Muscle of leg (tissue), 11 donors: ENCODE measurements around the gene ATP13A3. TPM values are rescaled to one million over a fixed set of nuclear protein-coding genes. Genes with fewer than 3 reads are reported as not detected.
"Not testable (repeated sequence)": the region's sequence is repeated elsewhere in the genome, so short reads cannot be mapped to it uniquely, and the experiment has no call there.

Experiments
- DNase-seq: peaks from one replicate; pipeline ENCODE4 v3.0.0; 2013
- H3K27ac ChIP-seq: one replicate; pipeline ENCODE4 v1.5.1; 2013; ENCODE audit warnings: mild to moderate bottlenecking, low read length, control low read depth
- H3K27me3 ChIP-seq: one replicate; pipeline ENCODE4 v1.6.1; 2013; ENCODE audit warnings: low read length; ENCODE audit not compliant: control insufficient read depth, insufficient read depth
- H3K36me3 ChIP-seq: one replicate; pipeline ENCODE4 v1.6.1; 2013; ENCODE audit warnings: low read length; ENCODE audit not compliant: control insufficient read depth, insufficient read depth
- H3K4me1 ChIP-seq: one replicate; pipeline ENCODE4 v1.6.1; 2013; ENCODE audit warnings: low read length; ENCODE audit not compliant: control insufficient read depth, insufficient read depth
- H3K4me3 ChIP-seq: one replicate; pipeline ENCODE4 v1.5.1; 2013; ENCODE audit warnings: low read length, control low read depth
- H3K9me3 ChIP-seq: replicated peaks from 2 replicates; pipeline ENCODE4 v1.6.1; 2013; ENCODE audit warnings: low read depth, low read length; ENCODE audit not compliant: control insufficient read depth
- WGBS: methylation state at CpG from one replicate; pipeline ENCODE4 v1.1.5; 2013; ENCODE audit warnings: missing lambda C conversion rate; ENCODE audit not compliant: insufficient coverage; 5-methylcytosine and 5-hydroxymethylcytosine counted together
- polyA plus RNA-seq, 8 donors: library from polyadenylated mRNA; unstranded; fragments of 120-200 nt; gene quantifications; one replicate each; pipeline versions ENCODE4 v1.2.1 to v1.2.3, GENCODE V29; 2013; ENCODE audit warnings: inconsistent platforms in 1 of 8, low replicate concordance in 1 of 8; ENCODE audit not compliant: insufficient read length in 8 of 8, insufficient read depth in 1 of 8
- total RNA-seq: library from RNA; stranded (reverse); fragments of 120-200 nt; gene quantifications from one replicate; pipeline ENCODE4 v1.2.4, GENCODE V29; 2013

Gene ATP13A3
- total and polyA plus RNA-seq, 9 donors = 16.0 to 35.2 (median 22.0) TPM

DNA sequence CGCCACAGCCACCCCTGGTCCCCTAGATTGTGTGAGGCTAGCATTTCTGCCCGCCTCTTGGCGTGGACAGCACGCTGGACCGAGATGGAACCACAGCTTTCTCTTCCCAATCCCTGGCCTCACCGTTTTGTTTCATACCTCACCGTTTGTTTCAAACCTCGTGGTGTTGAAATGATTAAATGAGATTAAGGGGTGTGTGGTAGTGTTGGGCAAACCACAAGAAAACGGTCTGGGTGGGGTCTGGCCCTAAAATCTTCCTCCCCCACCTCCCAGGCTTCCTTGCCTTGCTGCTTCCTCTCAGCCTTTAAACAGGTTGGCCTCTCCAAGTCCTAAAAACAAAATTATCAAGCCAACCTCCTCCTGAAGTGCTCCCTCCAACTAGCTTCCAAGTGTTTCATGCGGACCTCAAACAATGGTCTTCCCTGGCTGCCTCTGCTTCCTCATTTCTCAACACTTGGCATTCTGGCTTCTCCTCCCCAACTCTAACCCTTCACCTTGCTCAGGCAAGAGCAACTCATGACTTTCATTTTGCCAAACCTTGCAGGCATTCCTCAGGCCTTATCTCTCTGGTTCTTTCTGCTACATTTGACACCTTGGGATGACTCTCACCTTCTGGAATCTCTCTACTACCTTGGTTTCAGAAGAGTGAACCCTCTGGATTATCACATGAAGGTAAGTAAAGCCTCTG, 1.4 kb upstream of the ATP13A3 start:
- Histone ChIP-seq H3K27ac (no peak overlapping the region), H3K36me3 (no peaks in the 10 kb centered on the region), H3K4me1 (peaks cover 15% of the 10 kb centered on the region), H3K4me3 (no peak overlapping the region), H3K27me3 (peaks cover 4% of the 10 kb centered on the region), H3K9me3 (no peaks in the 10 kb centered on the region)
- peak; percentile 11 for DNase-seq
- WGBS = 84% methylated on average over 2 of the region's 10 CpGs

DNA sequence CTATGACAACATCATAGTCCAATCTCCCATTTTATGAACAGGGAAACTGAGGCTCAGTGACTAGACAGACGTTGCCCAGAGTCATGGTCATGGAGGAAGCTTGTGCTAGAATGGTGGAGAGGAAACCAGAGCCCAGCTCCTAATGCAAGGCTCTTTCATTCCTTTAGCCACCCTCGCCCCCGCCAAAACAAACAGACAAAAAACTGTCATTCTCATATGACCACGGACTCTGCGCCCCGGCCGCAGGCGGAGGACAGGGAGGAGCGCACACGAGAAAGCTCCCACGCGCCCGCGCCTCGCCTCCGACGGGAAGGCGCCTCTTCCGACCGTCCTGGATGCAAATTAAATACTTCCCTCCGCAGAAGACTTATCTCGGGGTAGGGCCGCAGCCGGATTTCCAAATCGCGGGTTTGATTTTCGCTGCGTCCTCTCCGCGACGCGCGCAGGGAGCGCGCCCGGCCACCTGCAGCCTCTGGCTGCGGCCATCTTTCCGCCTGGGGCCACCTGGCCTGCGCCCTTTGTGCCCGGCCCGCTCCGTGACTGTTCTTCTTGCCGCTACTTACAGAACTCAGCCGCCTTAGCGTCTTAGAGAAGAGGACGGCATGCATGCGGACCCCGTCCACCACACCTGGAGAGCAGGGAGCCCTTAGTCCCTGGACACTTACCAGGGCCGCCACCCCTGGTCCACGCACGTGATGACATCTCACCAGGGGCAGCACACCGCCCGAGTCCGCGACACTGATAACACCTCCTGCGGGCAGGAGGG, 670 bp upstream of the ATP13A3 start:
- H3K27me3 ChIP-seq = peaks cover 4% of the 10 kb centered on the region
- no peaks in the 10 kb centered on the region for H3K36me3 ChIP-seq
- H3K4me3 ChIP-seq = peak overlapping the region; percentile 70
- no peaks in the 10 kb centered on the region for H3K9me3 ChIP-seq
- H3K4me1 ChIP-seq = peaks cover 15% of the 10 kb centered on the region
- DNase-seq = peak; percentile 60
- 8% methylated on average over 52 of the region's 56 CpGs for WGBS
- H3K27ac ChIP-seq = peak overlapping the region; percentile 69

DNA sequence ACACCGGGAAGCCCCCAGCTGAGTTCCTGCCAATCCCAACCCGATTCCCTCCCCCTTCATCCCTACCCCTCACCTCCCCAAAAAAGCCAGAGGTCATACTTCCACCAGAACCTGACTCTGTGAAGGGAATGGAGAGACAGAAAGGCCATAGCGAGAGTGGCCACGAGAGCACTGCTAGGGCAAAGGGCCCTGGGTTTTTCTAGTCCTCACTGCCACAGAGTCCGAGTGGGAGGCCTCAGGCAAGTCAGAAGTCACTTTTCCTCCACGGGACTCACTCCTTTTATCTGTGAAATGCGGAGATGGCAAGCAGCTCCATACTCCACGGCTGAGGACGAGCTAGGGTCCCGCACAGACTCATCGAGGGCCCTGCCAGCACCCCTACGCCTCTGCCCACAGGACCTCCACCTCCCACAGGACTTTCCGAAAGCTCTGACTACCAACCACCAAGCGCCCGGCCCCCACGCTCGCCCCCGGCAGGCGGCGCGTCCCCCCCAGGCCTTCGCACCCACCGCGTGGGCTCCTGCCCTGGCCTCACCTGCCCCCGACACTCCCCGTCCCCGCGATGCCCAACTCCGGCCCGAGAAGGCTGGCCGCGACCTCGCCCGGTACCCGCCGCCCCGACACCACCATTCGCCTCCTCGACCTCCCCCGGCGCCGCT, 792 bp downstream of the ATP13A3 start:
- Histone ChIP-seq H3K27ac (peak overlapping the region; percentile 78), H3K4me1 (peaks cover 15% of the 10 kb centered on the region), H3K27me3 (peaks cover 4% of the 10 kb centered on the region), H3K9me3 (no peaks in the 10 kb centered on the region), H3K4me3 (peak overlapping the region; percentile 67), H3K36me3 (no peaks in the 10 kb centered on the region)
- peak; percentile 44 for DNase-seq
- WGBS = under 1% methylated on average over 37 of the region's 42 CpGs

DNA sequence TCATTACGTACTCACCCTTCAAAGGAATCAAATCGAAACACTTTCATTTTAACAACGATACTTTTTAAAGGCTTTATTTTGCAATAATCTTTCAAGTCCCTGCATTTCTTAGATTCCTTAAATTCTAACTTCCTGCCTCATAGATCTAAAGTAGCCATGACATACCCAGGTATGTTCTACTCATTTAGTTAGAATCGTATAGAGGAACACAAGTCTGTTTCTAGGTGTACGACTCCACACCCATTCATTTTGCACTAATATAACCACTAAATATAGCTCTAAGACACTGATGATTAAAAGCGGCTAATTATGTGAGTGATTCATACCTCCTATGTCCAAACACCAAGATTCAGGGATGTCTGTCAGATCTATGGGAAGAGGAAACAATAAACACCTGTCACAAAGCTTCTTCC, 1.3 kb downstream of the ATP13A3 start:
- Histone ChIP-seq H3K4me1 (peaks cover 15% of the 10 kb centered on the region), H3K36me3 (no peaks in the 10 kb centered on the region), H3K9me3 (no peaks in the 10 kb centered on the region), H3K27ac (peak overlapping the region; percentile 78), H3K4me3 (peak overlapping the region; percentile 67), H3K27me3 (peaks cover 4% of the 10 kb centered on the region)
- no CpG with 5 or more reads among the region's 6 CpGs for WGBS
- DNase-seq = no peak

DNA sequence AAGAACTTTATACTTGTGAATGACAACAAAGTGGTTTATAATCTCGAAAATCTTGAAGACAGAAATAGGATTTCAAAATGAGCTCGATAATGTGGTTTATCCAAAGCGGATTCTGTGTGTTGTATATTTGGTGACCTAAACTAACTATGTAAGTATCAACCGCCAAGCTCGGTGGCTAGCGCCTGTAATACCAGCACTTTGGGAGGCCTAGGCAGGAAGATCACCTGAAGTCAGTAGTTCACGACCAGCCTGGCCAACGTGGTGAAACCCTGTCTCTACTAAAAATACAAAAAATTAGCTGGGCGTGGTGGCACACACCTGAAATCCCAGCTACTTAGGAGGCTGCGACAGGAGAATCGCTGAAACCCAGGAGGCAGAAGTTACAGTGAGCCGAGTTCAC, 2.2 kb downstream of the ATP13A3 start:
- no peak overlapping the region for H3K4me3 ChIP-seq
- peaks cover 4% of the 10 kb centered on the region for H3K27me3 ChIP-seq
- whole genome bisulfite sequencing = 95% methylated on average over 7 of the region's 12 CpGs
- DNase-seq = no peak
- H3K27ac ChIP-seq = no peak overlapping the region
- no peaks in the 10 kb centered on the region for H3K9me3 ChIP-seq
- no peaks in the 10 kb centered on the region for H3K36me3 ChIP-seq
- peaks cover 15% of the 10 kb centered on the region for H3K4me1 ChIP-seq

DNA sequence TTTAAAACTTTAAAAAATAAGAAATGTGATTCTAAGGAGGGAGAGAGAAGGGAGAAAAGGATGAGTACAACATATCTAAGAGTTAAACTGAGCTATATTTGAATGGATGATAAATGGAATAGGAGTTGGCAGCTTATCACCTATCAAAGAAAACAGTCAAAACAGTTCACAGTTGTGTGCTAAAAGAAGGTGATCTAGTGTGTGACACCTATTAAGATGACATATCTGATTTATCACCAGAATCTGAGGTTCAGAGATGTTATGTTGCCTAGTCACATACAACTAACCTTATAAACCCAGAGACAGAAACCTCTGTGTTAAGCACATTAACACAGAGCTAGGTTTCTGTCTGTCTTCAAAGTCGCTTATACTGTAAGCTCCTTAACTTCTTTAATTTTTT, 3.0 kb downstream of the ATP13A3 start:
- Histone ChIP-seq H3K36me3 (no peaks in the 10 kb centered on the region), H3K27me3 (peaks cover 4% of the 10 kb centered on the region), H3K9me3 (no peaks in the 10 kb centered on the region), H3K4me3 (no peak overlapping the region), H3K4me1 (peaks cover 15% of the 10 kb centered on the region), H3K27ac (no peak overlapping the region)
- no peak for DNase-seq
- no CpG with 5 or more reads among the region's 1 CpG for WGBS

DNA sequence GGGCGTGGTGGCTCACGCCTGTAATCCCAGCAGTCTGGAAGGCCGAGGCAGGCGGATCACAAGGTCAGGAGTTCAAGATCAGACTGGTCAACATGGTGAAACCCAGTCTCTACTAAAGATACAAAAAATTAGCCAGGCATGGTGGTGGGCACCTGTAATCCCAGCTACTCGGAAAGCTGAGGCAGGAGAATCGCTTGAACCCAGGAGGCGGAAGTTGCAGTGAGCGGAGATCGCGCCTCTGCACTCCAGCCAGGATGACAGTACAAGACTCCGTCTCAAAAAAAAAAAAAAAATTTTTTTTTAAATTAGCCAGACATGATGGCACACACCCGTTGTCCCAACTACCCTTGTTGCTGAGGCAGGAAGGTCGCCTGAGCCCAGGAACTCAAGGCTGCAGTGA, 4.0 kb downstream of the ATP13A3 start:
- not testable (repeated sequence) for H3K9me3 ChIP-seq, H3K36me3 ChIP-seq, DNase-seq, H3K4me3 ChIP-seq, H3K27me3 ChIP-seq, H3K27ac ChIP-seq
- H3K4me1 ChIP-seq = peaks cover 13% of the 10 kb centered on the region
- 92% methylated on average over 2 of the region's 13 CpGs for WGBS

DNA sequence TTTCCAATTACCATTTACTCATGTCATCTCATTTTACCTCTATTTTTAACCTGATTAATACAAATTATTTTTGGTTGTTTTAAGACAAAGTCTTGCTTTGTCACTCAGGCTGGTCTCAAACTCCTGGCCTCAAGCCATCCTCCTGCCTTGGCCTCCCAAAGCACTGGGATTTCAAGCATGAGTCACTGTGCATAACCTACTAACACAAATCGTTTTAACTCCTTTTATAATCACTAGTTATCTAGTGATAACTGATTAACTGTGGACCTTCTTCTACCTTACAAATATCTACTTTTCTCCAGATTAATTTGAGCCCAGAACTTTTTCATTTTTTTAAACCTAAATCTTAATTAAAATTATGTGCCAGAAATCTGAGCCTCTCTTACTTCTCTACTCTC, 4.6 kb downstream of the ATP13A3 start:
- no peak for DNase-seq
- no peak overlapping the region for H3K27ac ChIP-seq
- H3K4me1 ChIP-seq = peaks cover 8% of the 10 kb centered on the region
- H3K27me3 ChIP-seq = no peaks in the 10 kb centered on the region
- H3K4me3 ChIP-seq = no peak overlapping the region
- H3K36me3 ChIP-seq = no peaks in the 10 kb centered on the region
- WGBS = no CpG with 5 or more reads among the region's 1 CpG
- H3K9me3 ChIP-seq = no peaks in the 10 kb centered on the region

DNA sequence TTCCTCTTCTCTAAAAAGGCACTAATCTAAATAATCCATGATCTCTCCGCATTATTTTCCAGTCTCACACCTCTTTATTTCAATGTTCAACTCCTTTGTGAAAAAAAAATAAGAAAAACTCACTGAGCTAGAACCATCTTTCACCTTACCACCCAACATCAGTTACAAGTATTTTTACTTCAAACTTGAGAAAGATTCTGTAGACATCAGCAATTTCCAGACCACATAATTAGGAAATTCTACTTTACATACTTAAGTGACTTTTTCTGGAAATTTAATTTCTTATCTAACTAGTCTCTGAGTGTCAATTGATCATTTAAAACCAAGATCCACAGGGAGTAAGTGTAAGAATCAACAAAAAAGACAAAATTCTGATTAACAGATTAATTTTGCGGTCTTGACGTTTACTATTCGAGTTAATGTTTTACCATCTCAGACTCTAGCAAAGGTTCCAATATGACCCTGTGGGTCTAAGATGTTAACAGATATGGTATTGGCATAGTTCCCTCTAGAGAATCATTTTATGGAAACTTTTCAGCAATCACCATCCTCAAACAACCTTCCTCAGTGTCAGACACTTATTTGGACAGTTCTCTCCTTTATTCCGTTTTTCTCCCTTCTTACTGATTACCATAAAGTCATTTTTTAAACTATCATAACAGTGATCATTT, 5.1 kb downstream of the ATP13A3 start:
- DNase-seq = no peak
- Histone ChIP-seq H3K4me1 (peaks cover 8% of the 10 kb centered on the region), H3K27me3 (no peaks in the 10 kb centered on the region), H3K36me3 (no peaks in the 10 kb centered on the region), H3K9me3 (no peaks in the 10 kb centered on the region), H3K27ac (no peak overlapping the region), H3K4me3 (no peak overlapping the region)
- WGBS = 93% methylated on average over 2 of the region's 5 CpGs

DNA sequence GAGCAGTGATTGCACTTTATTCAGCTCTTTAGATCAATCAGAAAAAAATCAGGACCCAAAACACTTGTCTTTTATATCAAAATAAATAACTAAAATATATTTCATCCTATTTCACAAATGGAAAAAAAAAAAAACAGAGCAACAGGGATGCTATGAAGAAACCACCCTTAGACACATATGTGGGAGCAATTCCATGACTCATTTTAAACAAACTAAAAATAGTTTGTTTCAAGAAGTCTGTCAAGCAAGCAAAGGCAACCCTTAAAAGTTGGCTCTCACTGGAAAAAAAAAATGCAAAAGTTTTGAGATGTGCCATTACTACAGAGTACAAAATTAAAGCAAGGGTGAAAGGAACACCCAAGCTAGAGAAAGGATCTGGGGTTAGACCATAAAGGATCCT, 5.7 kb downstream of the ATP13A3 start:
- H3K9me3 ChIP-seq = no peaks in the 10 kb centered on the region
- DNase-seq = no peak
- H3K4me1 ChIP-seq = peaks cover 7% of the 10 kb centered on the region
- no peak overlapping the region for H3K4me3 ChIP-seq
- H3K27ac ChIP-seq = no peak overlapping the region
- no peaks in the 10 kb centered on the region for H3K27me3 ChIP-seq
- H3K36me3 ChIP-seq = no peaks in the 10 kb centered on the region
